GM19438 (cell line): ENCODE measurements around the gene GOLGA3.
"Not testable (repeated sequence)": the region's sequence is repeated elsewhere in the genome, so short reads cannot be mapped to it uniquely, and the experiment has no call there.

ENCODE experiments used
- ATAC-seq: cut with Tn5 transposase; IDR thresholded peaks from one replicate; pipeline ENCODE4 v1.9.1; 2021; ENCODE audit warnings: low read depth; ENCODE audit not compliant: unreplicated experiment

GOLGA3 gene

GRCh38 chr12:132781938-132782337 is 46.7 kb downstream of the GOLGA3 start:
- no peak for ATAC-seq

- no peak for ATAC-seq
Observed at GRCh38 chr12:132779781-132780353, 48.8 kb downstream of the GOLGA3 start.

GRCh38 chr12:132777614-132778013 is 51.1 kb downstream of the GOLGA3 start:
- ATAC-seq = no peak

- ATAC-seq = no peak
Observed at GRCh38 chr12:132776816-132777568, 51.7 kb downstream of the GOLGA3 start.

- ATAC-seq = not testable (repeated sequence)
Observed at GRCh38 chr12:132776230-132776625, 52.4 kb downstream of the GOLGA3 start.

GRCh38 chr12:132775502-132776229 is 53.0 kb downstream of the GOLGA3 start:
- ATAC-seq = no peak

GRCh38 chr12:132774646-132775275 is 53.9 kb downstream of the GOLGA3 start:
- no peak for ATAC-seq

GRCh38 chr12:132774159-132774558 is 54.5 kb downstream of the GOLGA3 start:
- ATAC-seq = no peak

- ATAC-seq = no peak
Observed at GRCh38 chr12:132773077-132773955, 55.4 kb downstream of the GOLGA3 start.

GRCh38 chr12:132772606-132773005 is 56.1 kb downstream of the GOLGA3 start:
- ATAC-seq = no peak

GRCh38 chr12:132771126-132771838 is 57.4 kb downstream of the GOLGA3 start:
- ATAC-seq = peak; percentile 65

- no peak for ATAC-seq
Observed at GRCh38 chr12:132766380-132767085, 62.1 kb downstream of the GOLGA3 start.

- no peak for ATAC-seq
Observed at GRCh38 chr12:132765361-132765760, 63.3 kb downstream of the GOLGA3 start.

- no peak for ATAC-seq
Observed at GRCh38 chr12:132764231-132764630, 64.4 kb downstream of the GOLGA3 start.

- ATAC-seq = peak; percentile 61
Observed at GRCh38 chr12:132761921-132762583, 66.6 kb downstream of the GOLGA3 start.

- peak; percentile 26 for ATAC-seq
Observed at GRCh38 chr12:132761032-132761920, 67.4 kb downstream of the GOLGA3 start, which contains the start of gene ANKLE2. Gene ANKLE2, minus strand, starts transcription at chr12:132761832. Its CDS starts 34 bp downstream, at chr12:132761798.

GRCh38 chr12:132759359-132759758 is 69.3 kb downstream of the GOLGA3 start:
- ATAC-seq = no peak
